ENCODE measurements around the gene C17orf100. TPM values are rescaled to one million over a fixed set of nuclear protein-coding genes. Genes with fewer than 3 reads are reported as not detected.

Gene C17orf100
- total and polyA plus RNA-seq, 9 of the 15 experiments (the other 6 are each of a cell fraction or from before 2014, with no cell fraction given) = 0.04 to 1.7 (median 0.43) TPM

- no peak for TF ChIP-seq ZNF197 (CRISPR knock-in tag; IDR thresholded peaks at IDR 0.05; ENCODE audit: low read depth)
- TF ChIP-seq PRPF4 (IDR thresholded peaks at IDR 0.05; ENCODE audit: insufficient read depth, low read depth, low read length, poor library complexity, severe bottlenecking) = peak; percentile 8
- TF ChIP-seq, protein P1, sequence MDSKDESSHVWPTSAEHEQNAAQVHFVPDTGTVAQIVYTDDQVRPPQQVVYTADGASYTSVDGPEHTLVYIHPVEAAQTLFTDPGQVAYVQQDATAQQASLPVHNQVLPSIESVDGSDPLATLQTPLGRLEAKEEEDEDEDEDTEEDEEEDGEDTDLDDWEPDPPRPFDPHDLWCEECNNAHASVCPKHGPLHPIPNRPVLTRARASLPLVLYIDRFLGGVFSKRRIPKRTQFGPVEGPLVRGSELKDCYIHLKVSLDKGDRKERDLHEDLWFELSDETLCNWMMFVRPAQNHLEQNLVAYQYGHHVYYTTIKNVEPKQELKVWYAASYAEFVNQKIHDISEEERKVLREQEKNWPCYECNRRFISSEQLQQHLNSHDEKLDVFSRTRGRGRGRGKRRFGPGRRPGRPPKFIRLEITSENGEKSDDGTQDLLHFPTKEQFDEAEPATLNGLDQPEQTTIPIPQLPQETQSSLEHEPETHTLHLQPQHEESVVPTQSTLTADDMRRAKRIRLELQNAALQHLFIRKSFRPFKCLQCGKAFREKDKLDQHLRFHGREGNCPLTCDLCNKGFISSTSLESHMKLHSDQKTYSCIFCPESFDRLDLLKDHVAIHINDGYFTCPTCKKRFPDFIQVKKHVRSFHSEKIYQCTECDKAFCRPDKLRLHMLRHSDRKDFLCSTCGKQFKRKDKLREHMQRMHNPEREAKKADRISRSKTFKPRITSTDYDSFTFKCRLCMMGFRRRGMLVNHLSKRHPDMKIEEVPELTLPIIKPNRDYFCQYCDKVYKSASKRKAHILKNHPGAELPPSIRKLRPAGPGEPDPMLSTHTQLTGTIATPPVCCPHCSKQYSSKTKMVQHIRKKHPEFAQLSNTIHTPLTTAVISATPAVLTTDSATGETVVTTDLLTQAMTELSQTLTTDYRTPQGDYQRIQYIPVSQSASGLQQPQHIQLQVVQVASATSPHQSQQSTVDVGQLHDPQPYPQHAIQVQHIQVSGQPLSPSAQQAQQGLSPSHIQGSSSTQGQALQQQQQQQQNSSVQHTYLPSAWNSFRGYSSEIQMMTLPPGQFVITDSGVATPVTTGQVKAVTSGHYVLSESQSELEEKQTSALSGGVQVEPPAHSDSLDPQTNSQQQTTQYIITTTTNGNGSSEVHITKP (IDR thresholded peaks at IDR 0.05; ENCODE audit: partially characterized antibody) = peak; percentile 96
- no peak for TF ChIP-seq ZNF511 (CRISPR knock-in tag; IDR thresholded peaks at IDR 0.05)
- TF ChIP-seq NKRF (IDR thresholded peaks at IDR 0.05; ENCODE audit: borderline replicate concordance) = 0 out of 2 replicates have a peak, but pooled peaks have one; percentile 3
These were observed 10.2 kb upstream of the C17orf100 start (continued) for GRCh38 chr17:6641247-6641863.

Data from K562 (cell line).